ENCODE data around the gene SHB. TPM values are rescaled to one million over a fixed set of nuclear protein-coding genes. Genes with fewer than 3 reads are reported as not detected.

SHB gene
- total RNA-seq, 2 donors from 2014 or later = 28.1 to 38.1 TPM

DNA sequence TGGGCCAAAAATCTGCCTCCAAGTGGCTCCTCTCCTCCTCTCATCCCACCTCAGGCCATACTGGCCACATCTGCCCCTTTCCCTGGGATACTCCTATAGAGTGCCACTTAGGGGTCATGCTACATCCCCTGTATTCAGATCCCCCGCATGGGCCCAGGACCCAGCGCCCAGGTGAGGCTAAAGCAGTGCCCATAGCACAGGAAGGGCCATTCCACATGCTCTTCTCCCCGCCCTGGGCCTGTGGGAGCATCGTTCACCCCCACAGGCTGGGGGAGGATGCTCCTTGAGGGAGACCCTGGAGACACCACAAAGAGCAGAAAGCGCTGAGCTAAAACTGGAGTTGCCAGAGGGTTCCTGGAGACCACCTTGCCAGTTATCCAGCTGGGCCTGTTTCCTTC lies 112.6 kb downstream of the SHB start:
- 93 to 96% methylated on average over 4 to 5 of the region's 5 CpGs for WGBS, 2 experiments (ENCODE audit: insufficient coverage in 1 of 2, insufficient read length in 1 of 2)

GRCh38 chr9:37955781-37956422 lies 113.1 kb downstream of the SHB start:
- peaks cover 62% of the 10 kb centered on the region for H3K36me3 Mint-ChIP-seq (ENCODE audit: low read depth)
- H3K27ac ChIP-seq (ENCODE audit: low read depth, low read length) = no peak overlapping the region
- no peak for DNase-seq
- no peaks in the 10 kb centered on the region for H3K9me3 ChIP-seq (ENCODE audit: control insufficient read depth, low read length)
- no peaks in the 10 kb centered on the region for H3K9me3 Mint-ChIP-seq
- H3K27me3 ChIP-seq (ENCODE audit: control insufficient read depth, insufficient read depth, low read length, poor library complexity, severe bottlenecking) = no peaks in the 10 kb centered on the region
- H3K27ac Mint-ChIP-seq = no peak overlapping the region
- TF ChIP-seq, protein P1, sequence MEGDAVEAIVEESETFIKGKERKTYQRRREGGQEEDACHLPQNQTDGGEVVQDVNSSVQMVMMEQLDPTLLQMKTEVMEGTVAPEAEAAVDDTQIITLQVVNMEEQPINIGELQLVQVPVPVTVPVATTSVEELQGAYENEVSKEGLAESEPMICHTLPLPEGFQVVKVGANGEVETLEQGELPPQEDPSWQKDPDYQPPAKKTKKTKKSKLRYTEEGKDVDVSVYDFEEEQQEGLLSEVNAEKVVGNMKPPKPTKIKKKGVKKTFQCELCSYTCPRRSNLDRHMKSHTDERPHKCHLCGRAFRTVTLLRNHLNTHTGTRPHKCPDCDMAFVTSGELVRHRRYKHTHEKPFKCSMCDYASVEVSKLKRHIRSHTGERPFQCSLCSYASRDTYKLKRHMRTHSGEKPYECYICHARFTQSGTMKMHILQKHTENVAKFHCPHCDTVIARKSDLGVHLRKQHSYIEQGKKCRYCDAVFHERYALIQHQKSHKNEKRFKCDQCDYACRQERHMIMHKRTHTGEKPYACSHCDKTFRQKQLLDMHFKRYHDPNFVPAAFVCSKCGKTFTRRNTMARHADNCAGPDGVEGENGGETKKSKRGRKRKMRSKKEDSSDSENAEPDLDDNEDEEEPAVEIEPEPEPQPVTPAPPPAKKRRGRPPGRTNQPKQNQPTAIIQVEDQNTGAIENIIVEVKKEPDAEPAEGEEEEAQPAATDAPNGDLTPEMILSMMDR (conservative IDR thresholded peaks at IDR 0.05) = no peak
- H3K4me1 ChIP-seq (ENCODE audit: control insufficient read depth, insufficient read depth, low read length) = peaks cover 3% of the 10 kb centered on the region
- no peak overlapping the region for H3K9ac ChIP-seq (ENCODE audit: extremely low read depth, low read length, poor library complexity, severe bottlenecking)
- H3K27me3 Mint-ChIP-seq (ENCODE audit: insufficient read depth) = no peaks in the 10 kb centered on the region
- H3K4me3 ChIP-seq (ENCODE audit: low read length) = no peak overlapping the region
- 88 to 95% methylated on average over 7 to 16 of the region's 16 CpGs for WGBS, 2 experiments (ENCODE audit: insufficient coverage in 1 of 2, insufficient read length in 1 of 2)
- no peaks in the 10 kb centered on the region for H3K4me1 Mint-ChIP-seq
- H3K36me3 ChIP-seq (ENCODE audit: control insufficient read depth, insufficient read depth, low read length) = peaks cover 75% of the 10 kb centered on the region
- H3K4me3 Mint-ChIP-seq = no peak overlapping the region

More for the DNA sequence above, 112.6 kb downstream of the SHB start:
- Mint-ChIP-seq H3K4me3 (no peak overlapping the region), H3K9me3 (no peaks in the 10 kb centered on the region), H3K36me3 (ENCODE audit: low read depth) (peaks cover 61% of the 10 kb centered on the region), H3K27ac (no peak overlapping the region), H3K27me3 (ENCODE audit: insufficient read depth) (no peaks in the 10 kb centered on the region), H3K4me1 (no peaks in the 10 kb centered on the region)
- Histone ChIP-seq H3K4me3 (ENCODE audit: low read length) (no peak overlapping the region), H3K27me3 (ENCODE audit: control insufficient read depth, insufficient read depth, low read length, poor library complexity, severe bottlenecking) (no peaks in the 10 kb centered on the region), H3K9me3 (ENCODE audit: control insufficient read depth, low read length) (no peaks in the 10 kb centered on the region), H3K9ac (ENCODE audit: extremely low read depth, low read length, poor library complexity, severe bottlenecking) (no peak overlapping the region), H3K4me1 (ENCODE audit: control insufficient read depth, insufficient read depth, low read length) (peaks cover under 1% of the 10 kb centered on the region), H3K27ac (ENCODE audit: low read depth, low read length) (no peak overlapping the region), H3K36me3 (ENCODE audit: control insufficient read depth, insufficient read depth, low read length) (peaks cover 73% of the 10 kb centered on the region)
- no peak for DNase-seq
- TF ChIP-seq, protein P1 (conservative IDR thresholded peaks at IDR 0.05) = no peak

DNA sequence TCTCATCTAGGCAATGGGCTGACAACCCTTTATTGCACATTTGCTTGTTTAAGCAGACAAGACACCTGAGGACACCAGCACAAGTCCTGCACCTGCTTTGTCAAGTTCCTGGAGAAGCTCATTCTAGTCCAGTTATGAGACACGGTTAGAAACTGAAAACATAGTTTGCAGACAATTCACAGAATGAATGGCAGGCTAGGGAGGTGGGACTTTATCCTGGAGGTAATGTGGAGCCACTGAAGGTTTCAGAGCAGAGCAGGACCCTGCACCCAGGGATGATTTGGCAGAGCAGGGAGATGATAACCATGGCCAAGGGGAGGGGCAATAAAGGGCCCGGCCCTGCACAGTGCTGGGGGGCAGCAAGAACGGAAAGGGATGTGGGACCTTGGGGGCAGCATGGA lies 114.4 kb downstream of the SHB start:
- H3K4me3 Mint-ChIP-seq = no peak overlapping the region
- no peaks in the 10 kb centered on the region for H3K27me3 ChIP-seq (ENCODE audit: control insufficient read depth, insufficient read depth, low read length, poor library complexity, severe bottlenecking)
- no peak overlapping the region for H3K27ac Mint-ChIP-seq
- 79 to 100% methylated on average over 1 to 3 of the region's 3 CpGs for WGBS, 2 experiments (ENCODE audit: insufficient coverage in 1 of 2, insufficient read length in 1 of 2)
- no peaks in the 10 kb centered on the region for H3K4me1 Mint-ChIP-seq
- peaks cover 3% of the 10 kb centered on the region for H3K4me1 ChIP-seq (ENCODE audit: control insufficient read depth, insufficient read depth, low read length)
- H3K9me3 ChIP-seq (ENCODE audit: control insufficient read depth, low read length) = no peaks in the 10 kb centered on the region
- no peaks in the 10 kb centered on the region for H3K9me3 Mint-ChIP-seq
- peaks cover 80% of the 10 kb centered on the region for H3K36me3 ChIP-seq (ENCODE audit: control insufficient read depth, insufficient read depth, low read length)
- no peak for DNase-seq
- H3K36me3 Mint-ChIP-seq (ENCODE audit: low read depth) = peaks cover 69% of the 10 kb centered on the region
- no peak overlapping the region for H3K9ac ChIP-seq (ENCODE audit: extremely low read depth, low read length, poor library complexity, severe bottlenecking)
- no peak overlapping the region for H3K27ac ChIP-seq (ENCODE audit: low read depth, low read length)
- no peak overlapping the region for H3K4me3 ChIP-seq (ENCODE audit: low read length)
- H3K27me3 Mint-ChIP-seq (ENCODE audit: insufficient read depth) = no peaks in the 10 kb centered on the region
- TF ChIP-seq, protein P1 (conservative IDR thresholded peaks at IDR 0.05) = no peak

Measured in endodermal cell (in vitro differentiated cells).